B cell (primary cell): ENCODE measurements around the gene CD1D. TPM values are rescaled to one million over a fixed set of nuclear protein-coding genes. Genes with fewer than 3 reads are reported as not detected.
A peak's percentile ranks its signal among the peaks of the same experiment; 100 is the strongest.

Source experiments
- ATAC-seq: fragments of 200-7000 bp; cut with Tn5 transposase; one replicate; pipeline ENCODE4 v1.10.0; 2021; ENCODE audit warnings: low read depth, mild to moderate bottlenecking, moderate number of reproducible peaks, moderate library complexity
- CTCF ChIA-PET: fragments of 350-600 bp; sonication (Branson Sonifier 250); formaldehyde crosslinking; loops from one replicate; lab custom pipeline; 2021; ENCODE audit warnings: antibody characterized with exemption, inconsistent platforms; lab: Charles Lee
- POLR2A ChIA-PET: fragments of 350-600 bp; sonication (Branson Sonifier 250); formaldehyde crosslinking; loops from one replicate; lab custom pipeline; 2021; ENCODE audit warnings: antibody characterized with exemption; lab: Charles Lee
- DNase-seq: peaks from one replicate; pipeline ENCODE4 v3.0.0; 2013
- H2AFZ ChIP-seq: 2 replicates; pipeline ENCODE4 v1.6.1; 2012; ENCODE audit warnings: mild to moderate bottlenecking, low read depth, low read length; ENCODE audit not compliant: insufficient read depth, poor library complexity, severe bottlenecking
- H3K27ac ChIP-seq, 2 donors: 1 replicate in 1 of 2; 2 replicates in 1 of 2; pipeline ENCODE4 v1.5.1; 2012 to 2013; ENCODE audit warnings: low read length in 2 of 2, mild to moderate bottlenecking in 2 of 2, moderate library complexity in 1 of 2
- H3K27me3 ChIP-seq, 4 experiments: fragments of 200-600 bp in 1 of 4; sonication (generic) in 1 of 4; replicated peaks in 1 of 4; 1 replicate in 2 of 4; 2 replicates in 2 of 4; pipeline versions ENCODE4 v1.6.1 to v1.7.0; 2013 to 2016; ENCODE audit warnings: low read length in 3 of 4, mild to moderate bottlenecking in 2 of 4, mixed read lengths in 1 of 4, moderate library complexity in 1 of 4; ENCODE audit not compliant: insufficient read depth in 4 of 4, control insufficient read depth in 3 of 4; ENCODE audit errors: control extremely low read depth in 1 of 4
- H3K36me3 ChIP-seq, 2 experiments: replicated peaks in 1 of 2; 1 replicate in 1 of 2; 2 replicates in 1 of 2; pipeline versions ENCODE4 v1.6.1 to v1.7.1; 2013; ENCODE audit warnings: low read length in 1 of 2; ENCODE audit not compliant: insufficient read depth in 2 of 2, control insufficient read depth in 1 of 2; ENCODE audit errors: control extremely low read depth in 1 of 2, extremely low read depth in 1 of 2
- H3K4me1 ChIP-seq, 2 donors: fragments of 200-600 bp in 1 of 2; sonication (generic) in 1 of 2; 1 replicate in 1 of 2; 2 replicates in 1 of 2; pipeline versions ENCODE4 v1.5.1 to v1.6.1; 2013 to 2017; ENCODE audit warnings: low read length in 2 of 2; ENCODE audit not compliant: control insufficient read depth in 2 of 2, insufficient read depth in 2 of 2
- H3K4me2 ChIP-seq: replicated peaks from 2 replicates; pipeline ENCODE3; 2012; ENCODE audit warnings: mild to moderate bottlenecking, low read depth, low read length; ENCODE audit not compliant: poor library complexity, severe bottlenecking
- H3K4me3 ChIP-seq, 5 experiments: fragments of 200-600 bp in 1 of 5; sonication (generic) in 1 of 5; 1 replicate in 3 of 5; 2 replicates in 2 of 5; pipeline versions ENCODE4 v1.5.1 to v1.7.0; 2011 to 2016; ENCODE audit warnings: low read length in 4 of 5, mild to moderate bottlenecking in 4 of 5, low read depth in 2 of 5, control low read depth in 1 of 5, moderate library complexity in 1 of 5; ENCODE audit not compliant: insufficient read depth in 1 of 5; ENCODE audit errors: control extremely low read depth in 1 of 5, extremely low read depth in 1 of 5
- H3K79me2 ChIP-seq: fragments of 200-600 bp; sonication (generic); one replicate; pipeline ENCODE4 v1.6.0; 2016; ENCODE audit warnings: low read length; ENCODE audit not compliant: control insufficient read depth, insufficient read depth
- H3K9ac ChIP-seq: fragments of 200-600 bp; sonication (generic); 2 replicates; pipeline ENCODE4 v1.6.1; 2017; ENCODE audit warnings: mild to moderate bottlenecking, low read length, moderate library complexity
- H3K9me3 ChIP-seq, 3 donors: one replicate each; pipeline versions ENCODE4 v1.6.1 to v1.7.1; 2013; ENCODE audit warnings: low read length in 2 of 3; ENCODE audit not compliant: control insufficient read depth in 2 of 3, insufficient read depth in 1 of 3; ENCODE audit errors: control extremely low read depth in 1 of 3
- H4K20me1 ChIP-seq: 2 replicates; pipeline ENCODE4 v1.6.0; 2012; ENCODE audit warnings: mild to moderate bottlenecking, low read length; ENCODE audit not compliant: insufficient read depth, control insufficient read depth, poor library complexity, severe bottlenecking
- H3K27ac Mint-ChIP-seq: one replicate; pipeline ENCODE4 v1.8.0; 2021; ENCODE audit warnings: mixed read lengths
- H3K27me3 Mint-ChIP-seq: one replicate; pipeline ENCODE4 v1.8.0; 2021; ENCODE audit warnings: mixed read lengths
- H3K4me1 Mint-ChIP-seq: one replicate; pipeline ENCODE4 v1.8.0; 2021; ENCODE audit warnings: mixed read lengths
- H3K4me3 Mint-ChIP-seq: one replicate; pipeline ENCODE4 v1.8.0; 2021; ENCODE audit warnings: mixed read lengths
- H3K9me3 Mint-ChIP-seq: one replicate; pipeline ENCODE4 v1.8.0; 2022; ENCODE audit warnings: mixed read lengths; ENCODE audit not compliant: insufficient read depth
- EZH2 ChIP-seq: IDR thresholded peaks from 2 replicates; pipeline ENCODE4 v1.6.1; 2012; ENCODE audit warnings: borderline replicate concordance, low read depth, mild to moderate bottlenecking, moderate library complexity, low read length; ENCODE audit not compliant: insufficient read depth, poor library complexity, severe bottlenecking
- WGBS: methylation state at CpG from one replicate; pipeline ENCODE4 v1.1.5; 2013; ENCODE audit warnings: missing lambda C conversion rate; ENCODE audit not compliant: insufficient coverage; 5-methylcytosine and 5-hydroxymethylcytosine counted together
- intact Hi-C: fragments of 100-400 bp; cut with micrococcal nuclease; formaldehyde crosslinking; loops from one replicate; pipeline ENCODE4 v1.10.0; 2022
- polyA plus RNA-seq: library from polyadenylated mRNA; depleted of rRNA; stranded (reverse); fragments of >200 nt; gene quantifications from 2 replicates; pipeline ENCODE4 v1.2.3, GENCODE V29; 2012
- total RNA-seq, 2 donors: library from RNA; stranded (reverse); fragments of 120-200 nt in 1 of 2; gene quantifications; 1 replicate in 1 of 2; 2 replicates in 1 of 2; pipeline versions ENCODE4 v1.2.3 to v1.2.4, GENCODE V29; 2013 to 2022
- TF ChIP-seq, protein P1 (sequence below): fragments of 200-600 bp; IDR thresholded peaks from one replicate; pipeline ENCODE4 v1.8.0; 2022; ENCODE audit warnings: antibody characterized with exemption, mild to moderate bottlenecking

Gene CD1D
- total and polyA plus RNA-seq, 2 donors (not counting 1 experiment from before 2014, with no cell fraction given), result 5.9 to 23.6 TPM

DNA sequence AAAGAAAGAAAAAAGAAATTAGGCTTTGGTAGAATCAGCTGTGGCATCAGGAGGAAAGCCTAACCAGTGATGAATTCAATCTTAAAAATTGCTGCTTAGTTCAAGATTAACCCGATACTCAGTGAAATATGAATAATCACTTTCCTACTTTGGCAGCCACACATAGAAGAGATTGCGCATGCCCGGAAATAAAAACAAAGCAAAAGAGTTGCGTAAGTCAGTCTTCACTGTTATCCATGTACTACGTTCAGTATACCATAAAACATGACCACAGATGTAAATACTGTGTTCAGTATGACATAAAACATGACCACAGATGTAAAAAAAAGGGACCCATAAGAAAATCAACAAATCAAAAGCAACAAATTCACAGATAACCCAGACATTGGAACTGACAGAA lies 19.2 kb downstream of the CD1D start:
- H3K4me3 ChIP-seq, result no peak overlapping the region
- ChIA-PET CTCF (interaction anchor here (0.6 kb wide), 1 partner anchor 9 kb away, joined by 3 read pairs; no protein-coding TSS in a partner anchor), POLR2A (no interaction called here)
- no peak overlapping the region for H3K27ac Mint-ChIP-seq
- no peaks in the 10 kb centered on the region for H3K9me3 ChIP-seq
- no peak overlapping the region for H2AFZ ChIP-seq
- no peaks in the 10 kb centered on the region for H3K27me3 Mint-ChIP-seq
- intact Hi-C loops, result loop anchor here (10.0 kb wide), 1 partner anchor 55 kb away; the partner anchor contains the start of gene CD1A
- H3K9me3 Mint-ChIP-seq, result no peaks in the 10 kb centered on the region
- DNase-seq, result no peak
- no CpG with 5 or more reads among the region's 5 CpGs for WGBS
- H3K27me3 ChIP-seq, result no peaks in the 10 kb centered on the region
- TF ChIP-seq EZH2, result no peak
- TF ChIP-seq, protein P1, sequence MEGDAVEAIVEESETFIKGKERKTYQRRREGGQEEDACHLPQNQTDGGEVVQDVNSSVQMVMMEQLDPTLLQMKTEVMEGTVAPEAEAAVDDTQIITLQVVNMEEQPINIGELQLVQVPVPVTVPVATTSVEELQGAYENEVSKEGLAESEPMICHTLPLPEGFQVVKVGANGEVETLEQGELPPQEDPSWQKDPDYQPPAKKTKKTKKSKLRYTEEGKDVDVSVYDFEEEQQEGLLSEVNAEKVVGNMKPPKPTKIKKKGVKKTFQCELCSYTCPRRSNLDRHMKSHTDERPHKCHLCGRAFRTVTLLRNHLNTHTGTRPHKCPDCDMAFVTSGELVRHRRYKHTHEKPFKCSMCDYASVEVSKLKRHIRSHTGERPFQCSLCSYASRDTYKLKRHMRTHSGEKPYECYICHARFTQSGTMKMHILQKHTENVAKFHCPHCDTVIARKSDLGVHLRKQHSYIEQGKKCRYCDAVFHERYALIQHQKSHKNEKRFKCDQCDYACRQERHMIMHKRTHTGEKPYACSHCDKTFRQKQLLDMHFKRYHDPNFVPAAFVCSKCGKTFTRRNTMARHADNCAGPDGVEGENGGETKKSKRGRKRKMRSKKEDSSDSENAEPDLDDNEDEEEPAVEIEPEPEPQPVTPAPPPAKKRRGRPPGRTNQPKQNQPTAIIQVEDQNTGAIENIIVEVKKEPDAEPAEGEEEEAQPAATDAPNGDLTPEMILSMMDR, result no peak
- H3K4me1 ChIP-seq, result peaks cover 11 to 20% of the 10 kb centered on the region in 2 donors
- ATAC-seq, result no peak
- no peak overlapping the region for H3K9ac ChIP-seq
- no peak overlapping the region for H3K4me2 ChIP-seq
- no peak overlapping the region for H3K4me3 Mint-ChIP-seq
- H3K4me1 Mint-ChIP-seq, result peaks cover 31% of the 10 kb centered on the region
- no peak overlapping the region for H3K27ac ChIP-seq
- no peaks in the 10 kb centered on the region for H3K36me3 ChIP-seq
- H3K79me2 ChIP-seq, result no peaks in the 10 kb centered on the region
- H4K20me1 ChIP-seq, result no peaks in the 10 kb centered on the region

DNA sequence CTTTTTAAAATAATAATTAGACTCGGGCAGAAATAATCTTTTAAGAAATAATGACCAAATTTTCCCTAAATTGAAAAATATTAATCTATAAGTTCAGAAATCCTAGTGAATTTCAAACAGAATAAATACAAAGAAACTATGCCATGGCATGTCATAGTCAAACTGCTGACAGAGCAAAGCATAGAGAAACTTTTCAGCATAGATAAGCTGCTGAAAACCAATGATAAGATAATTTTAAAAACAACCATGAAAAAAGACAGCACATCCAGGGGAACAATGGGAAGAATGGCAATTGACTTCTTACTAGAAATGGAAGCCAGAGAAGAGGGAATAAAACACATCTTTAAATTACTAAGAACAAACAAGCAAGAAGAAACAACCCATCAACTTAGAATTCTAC lies 19.8 kb downstream of the CD1D start:
- ATAC-seq, result no peak
- no peaks in the 10 kb centered on the region for H3K27me3 ChIP-seq
- no peak overlapping the region for H3K27ac ChIP-seq
- H3K9ac ChIP-seq, result peak overlapping the region; percentile 7
- H4K20me1 ChIP-seq, result no peaks in the 10 kb centered on the region
- no peaks in the 10 kb centered on the region for H3K27me3 Mint-ChIP-seq
- no CpG with 5 or more reads among the region's 1 CpG for WGBS
- POLR2A ChIA-PET, result no interaction called here
- H3K9me3 ChIP-seq, result peaks cover 0 to 2% (median 0%) of the 10 kb centered on the region in 3 donors
- peaks cover 32% of the 10 kb centered on the region for H3K4me1 Mint-ChIP-seq
- H3K9me3 Mint-ChIP-seq, result peaks cover 2% of the 10 kb centered on the region
- H3K4me2 ChIP-seq, result no peak overlapping the region
- no peak for TF ChIP-seq EZH2
- TF ChIP-seq, protein P1, result no peak
- no peak overlapping the region for H2AFZ ChIP-seq
- intact Hi-C loops, result loop anchor here (10.0 kb wide), 1 partner anchor 54 kb away; the partner anchor contains the start of gene CD1A
- H3K27ac Mint-ChIP-seq, result no peak overlapping the region
- H3K36me3 ChIP-seq, result no peaks in the 10 kb centered on the region
- peaks cover 11 to 20% of the 10 kb centered on the region in 2 donors for H3K4me1 ChIP-seq
- DNase-seq, result no peak
- CTCF ChIA-PET, result no interaction called here
- H3K4me3 ChIP-seq, result no peak overlapping the region
- H3K79me2 ChIP-seq, result no peaks in the 10 kb centered on the region
- H3K4me3 Mint-ChIP-seq, result no peak overlapping the region
